Left hindlimb (tissue), 1 donor: ENCODE results near the gene GYPB.
"Not testable (repeated sequence)": the region's sequence is repeated elsewhere in the genome, so short reads cannot be mapped to it uniquely, and the experiment has no call there.

Experiments
- DNase-seq: peaks from one replicate; pipeline ENCODE4 v3.0.0-alpha.2; 2018

Gene GYPB

GRCh38 chr4:144008602-144009001, 10.6 kb downstream of the GYPB start:
- DNase-seq, result not testable (repeated sequence)

GRCh38 chr4:144007960-144008359, 11.2 kb downstream of the GYPB start:
- not testable (repeated sequence) for DNase-seq

GRCh38 chr4:144006200-144006803, 12.9 kb downstream of the GYPB start:
- not testable (repeated sequence) for DNase-seq

GRCh38 chr4:144005558-144005953, 13.6 kb downstream of the GYPB start:
- DNase-seq, result not testable (repeated sequence)

- not testable (repeated sequence) for DNase-seq
Measured at GRCh38 chr4:144004868-144005557, 14.2 kb downstream of the GYPB start.

GRCh38 chr4:144003890-144004265, 15.3 kb downstream of the GYPB start:
- DNase-seq, result not testable (repeated sequence)

- not testable (repeated sequence) for DNase-seq
Measured at GRCh38 chr4:144003205-144003889, 15.8 kb downstream of the GYPB start.

- not testable (repeated sequence) for DNase-seq
Measured at GRCh38 chr4:144000331-144000995, 18.7 kb downstream of the GYPB start.

- not testable (repeated sequence) for DNase-seq
Measured at GRCh38 chr4:143996193-143996592, 23.0 kb downstream of the GYPB start.

- not testable (repeated sequence) for DNase-seq
Measured at GRCh38 chr4:143991761-143992160, 27.4 kb downstream of the GYPB start.

GRCh38 chr4:143990717-143991116, 28.5 kb downstream of the GYPB start:
- DNase-seq, result not testable (repeated sequence)

- no peak for DNase-seq
Measured at GRCh38 chr4:143986180-143986579, 33.0 kb downstream of the GYPB start.

- DNase-seq, result not testable (repeated sequence)
Measured at GRCh38 chr4:143980776-143981175, 38.4 kb downstream of the GYPB start.

- not testable (repeated sequence) for DNase-seq
Measured at GRCh38 chr4:143975527-143975926, 43.7 kb downstream of the GYPB start.

- DNase-seq, result not testable (repeated sequence)
Measured at GRCh38 chr4:143974021-143974420, 45.2 kb downstream of the GYPB start.

GRCh38 chr4:143961075-143961474, 58.1 kb downstream of the GYPB start:
- no peak for DNase-seq

- not testable (repeated sequence) for DNase-seq
Measured at GRCh38 chr4:143955306-143955705, 63.9 kb downstream of the GYPB start.

- not testable (repeated sequence) for DNase-seq
Measured at GRCh38 chr4:143951458-143951972, 67.7 kb downstream of the GYPB start.

GRCh38 chr4:143950967-143951366, 68.2 kb downstream of the GYPB start:
- DNase-seq, result not testable (repeated sequence)

- not testable (repeated sequence) for DNase-seq
Measured at GRCh38 chr4:143950185-143950584, 69.0 kb downstream of the GYPB start.

- DNase-seq, result not testable (repeated sequence)
Measured at GRCh38 chr4:143947493-143947892, 71.7 kb downstream of the GYPB start.
